ENCODE measurements around the gene FNDC3A. TPM values are rescaled to one million over a fixed set of nuclear protein-coding genes. Genes with fewer than 3 reads are reported as not detected.
"Not testable (repeated sequence)": the region's sequence is repeated elsewhere in the genome, so short reads cannot be mapped to it uniquely, and the experiment has no call there.

The FNDC3A gene
- total RNA-seq, 1 donor from 2014 or later = 41.8 TPM

DNA sequence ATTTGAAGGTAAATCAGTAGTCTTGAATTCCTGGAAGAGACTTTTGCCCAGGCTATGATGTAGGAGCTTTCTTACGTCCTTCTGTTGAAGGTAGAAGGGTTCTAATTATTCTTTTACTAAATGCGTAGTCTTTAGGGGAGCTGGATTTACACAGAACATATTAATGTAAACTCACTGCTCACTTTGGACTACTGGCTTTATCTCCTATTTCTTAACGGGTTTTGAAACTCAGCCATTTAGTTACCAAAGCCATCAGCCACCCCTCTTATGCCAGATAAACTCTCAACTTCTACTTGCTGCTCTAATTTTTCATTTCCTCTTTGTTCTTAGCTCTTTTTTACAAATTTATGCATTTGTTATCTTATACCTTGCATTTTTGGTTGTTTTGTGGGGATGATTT is 81.5 kb downstream of the FNDC3A start:
- H3K4me1 ChIP-seq (ENCODE audit: control insufficient read depth in 3 of 3, insufficient read depth in 3 of 3, low read length in 3 of 3) = peaks cover 0 to under 1% (median 0%) of the 10 kb centered on the region in 3 donors
- no peak overlapping the region for H3K9ac ChIP-seq (ENCODE audit: low read depth in 1 of 3, low read length in 3 of 3)
- H3K27ac ChIP-seq (ENCODE audit: low read depth, low read length) = no peak overlapping the region
- no peaks in the 10 kb centered on the region for H3K9me3 ChIP-seq (ENCODE audit: control insufficient read depth in 3 of 3, low read length in 3 of 3)
- H3K4me3 ChIP-seq (ENCODE audit: low read length in 3 of 3) = no peak overlapping the region
- peaks cover 0 to 1% (median 0%) of the 10 kb centered on the region in 3 donors for H3K36me3 ChIP-seq (ENCODE audit: control insufficient read depth in 3 of 3, insufficient read depth in 3 of 3, low read length in 3 of 3)
- no peaks in the 10 kb centered on the region for H3K27me3 ChIP-seq (ENCODE audit: control insufficient read depth in 3 of 3, insufficient read depth in 3 of 3, low read length in 3 of 3)

DNA sequence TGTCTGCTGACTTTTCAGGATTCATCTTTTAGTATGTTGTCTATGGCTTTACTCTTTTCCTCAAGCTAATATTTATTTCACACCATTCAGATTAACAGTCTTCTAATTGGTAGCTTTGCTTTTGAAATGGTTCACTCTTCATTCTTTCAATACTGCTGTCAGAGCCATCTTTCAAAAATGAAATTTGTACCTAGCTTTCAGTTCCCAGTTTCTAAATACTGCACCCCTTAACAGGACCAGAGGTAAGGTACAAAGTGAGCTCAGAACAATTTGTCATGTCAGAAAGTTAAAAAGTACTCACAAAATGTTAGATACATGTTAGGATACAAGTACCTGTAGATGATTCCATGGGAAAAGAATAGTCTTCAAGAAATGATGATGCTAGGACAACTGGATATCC is 83.0 kb downstream of the FNDC3A start:
- Histone ChIP-seq H3K27me3 (ENCODE audit: control insufficient read depth in 3 of 3, insufficient read depth in 3 of 3, low read length in 3 of 3) (no peaks in the 10 kb centered on the region), H3K4me3 (ENCODE audit: low read length in 3 of 3) (no peak overlapping the region), H3K9ac (ENCODE audit: low read depth in 1 of 3, low read length in 3 of 3) (no peak overlapping the region), H3K27ac (ENCODE audit: low read depth, low read length) (no peak overlapping the region), H3K9me3 (ENCODE audit: control insufficient read depth in 3 of 3, low read length in 3 of 3) (no peaks in the 10 kb centered on the region), H3K36me3 (ENCODE audit: control insufficient read depth in 3 of 3, insufficient read depth in 3 of 3, low read length in 3 of 3) (peaks cover 0 to 1% (median 0%) of the 10 kb centered on the region in 3 donors), H3K4me1 (ENCODE audit: control insufficient read depth in 3 of 3, insufficient read depth in 3 of 3, low read length in 3 of 3) (peaks cover 0 to 4% (median 0%) of the 10 kb centered on the region in 3 donors)

DNA sequence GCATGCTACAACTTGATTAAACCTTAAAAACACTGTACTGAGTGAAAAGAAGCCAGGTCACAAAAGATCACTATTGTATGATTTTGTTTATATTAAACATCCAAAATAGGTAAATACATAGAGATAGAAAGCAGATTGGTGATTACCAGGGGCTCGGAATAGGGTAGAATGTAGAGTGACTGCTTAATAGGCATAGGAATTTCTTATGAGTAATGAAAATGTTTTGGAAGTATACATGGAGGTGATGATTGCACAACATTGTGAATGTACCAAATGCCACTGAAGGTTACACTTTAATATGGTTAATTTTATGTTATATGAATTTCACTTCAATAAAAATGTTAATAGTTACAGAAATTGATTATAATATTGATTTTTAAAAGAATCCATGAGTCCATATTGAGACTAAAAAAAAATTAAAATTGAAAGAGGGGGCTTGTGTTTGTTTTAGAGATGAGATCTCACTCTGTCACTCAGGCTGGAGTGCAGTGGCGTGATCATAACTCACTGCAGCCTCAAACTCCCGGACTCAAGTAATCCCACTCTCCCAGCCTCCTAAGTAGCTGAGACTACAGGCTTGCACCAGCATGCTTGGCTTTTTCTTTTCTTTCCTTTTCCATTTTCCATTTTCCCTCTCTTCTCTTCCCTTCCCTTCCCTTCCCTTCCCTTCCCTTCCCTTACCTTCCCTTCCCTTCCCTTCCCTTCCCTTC is 85.1 kb downstream of the FNDC3A start:
- H3K36me3 ChIP-seq (ENCODE audit: control insufficient read depth in 3 of 3, insufficient read depth in 3 of 3, low read length in 3 of 3) = peaks cover 0 to 1% (median 0%) of the 10 kb centered on the region in 3 donors
- H3K4me1 ChIP-seq (ENCODE audit: control insufficient read depth in 3 of 3, insufficient read depth in 3 of 3, low read length in 3 of 3) = peaks cover 0 to 4% (median 0%) of the 10 kb centered on the region in 3 donors
- no peaks in the 10 kb centered on the region for H3K27me3 ChIP-seq (ENCODE audit: control insufficient read depth in 3 of 3, insufficient read depth in 3 of 3, low read length in 3 of 3)
- no peak overlapping the region for H3K27ac ChIP-seq (ENCODE audit: low read depth, low read length)
- no peak overlapping the region for H3K9ac ChIP-seq (ENCODE audit: low read depth in 1 of 3, low read length in 3 of 3)
- H3K4me3 ChIP-seq (ENCODE audit: low read length in 3 of 3) = no peak overlapping the region
- no peaks in the 10 kb centered on the region for H3K9me3 ChIP-seq (ENCODE audit: control insufficient read depth in 3 of 3, low read length in 3 of 3)

DNA sequence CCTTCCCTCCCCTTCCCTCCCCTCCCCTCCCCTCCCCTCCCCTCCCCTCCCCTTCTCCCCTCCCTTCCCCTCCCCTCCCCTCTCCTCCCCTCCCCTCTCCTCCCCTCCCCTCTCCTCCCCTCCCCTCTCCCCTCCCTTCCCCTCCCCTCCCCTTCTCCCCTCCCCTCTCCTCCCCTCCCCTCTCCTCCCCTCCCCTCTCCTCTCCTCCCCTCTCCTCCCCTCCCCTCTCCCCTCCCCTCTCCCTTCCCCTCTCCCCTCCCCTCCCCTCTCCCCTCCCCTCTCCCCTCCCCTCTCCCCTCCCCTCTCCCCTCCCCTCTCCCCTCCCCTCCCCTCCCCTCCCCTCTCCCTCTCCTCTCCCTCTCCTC is 85.7 kb downstream of the FNDC3A start:
- H3K4me3 ChIP-seq (ENCODE audit: low read length in 3 of 3); H3K36me3 ChIP-seq (ENCODE audit: control insufficient read depth in 3 of 3, insufficient read depth in 3 of 3, low read length in 3 of 3); H3K9ac ChIP-seq (ENCODE audit: low read depth in 1 of 3, low read length in 3 of 3); H3K4me1 ChIP-seq (ENCODE audit: control insufficient read depth in 3 of 3, insufficient read depth in 3 of 3, low read length in 3 of 3); H3K9me3 ChIP-seq (ENCODE audit: control insufficient read depth in 3 of 3, low read length in 3 of 3); H3K27me3 ChIP-seq (ENCODE audit: control insufficient read depth in 3 of 3, insufficient read depth in 3 of 3, low read length in 3 of 3); H3K27ac ChIP-seq (ENCODE audit: low read depth, low read length): not testable (repeated sequence)

DNA sequence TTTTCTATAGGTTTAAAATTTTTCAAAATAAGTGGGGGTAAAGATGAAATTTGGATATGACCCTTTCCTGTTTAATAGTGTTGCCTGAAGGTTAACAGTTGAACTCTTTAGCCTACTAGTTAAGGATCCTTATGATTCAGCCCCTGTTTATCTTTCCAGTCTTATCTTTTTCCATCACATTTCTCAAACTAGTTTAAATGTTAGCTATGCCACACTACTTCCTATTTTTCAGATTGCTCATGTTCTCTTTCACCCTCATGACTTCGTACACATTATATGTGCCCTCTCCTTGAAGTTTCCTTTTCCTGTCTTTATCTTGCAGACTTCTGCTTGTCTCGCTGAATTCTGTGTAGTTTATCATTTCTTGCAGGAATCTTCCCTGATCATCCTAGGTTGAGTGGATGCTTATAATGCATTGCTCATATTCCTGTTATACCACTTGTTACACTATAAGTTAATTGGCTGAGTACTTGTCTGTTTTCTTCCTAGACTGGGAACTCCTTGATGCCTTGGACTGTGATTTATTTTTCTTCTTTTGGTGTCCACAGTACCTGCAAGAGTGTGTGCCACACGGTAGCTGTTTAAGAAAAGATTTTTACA is 86.7 kb downstream of the FNDC3A start:
- H3K4me3 ChIP-seq (ENCODE audit: low read length in 3 of 3) = no peak overlapping the region
- peaks cover 0 to 1% (median 0%) of the 10 kb centered on the region in 3 donors for H3K36me3 ChIP-seq (ENCODE audit: control insufficient read depth in 3 of 3, insufficient read depth in 3 of 3, low read length in 3 of 3)
- H3K27ac ChIP-seq (ENCODE audit: low read depth, low read length) = no peak overlapping the region
- no peaks in the 10 kb centered on the region for H3K27me3 ChIP-seq (ENCODE audit: control insufficient read depth in 3 of 3, insufficient read depth in 3 of 3, low read length in 3 of 3)
- peaks cover 0 to 4% (median 3%) of the 10 kb centered on the region in 3 donors for H3K4me1 ChIP-seq (ENCODE audit: control insufficient read depth in 3 of 3, insufficient read depth in 3 of 3, low read length in 3 of 3)
- no peaks in the 10 kb centered on the region for H3K9me3 ChIP-seq (ENCODE audit: control insufficient read depth in 3 of 3, low read length in 3 of 3)
- H3K9ac ChIP-seq (ENCODE audit: low read depth in 1 of 3, low read length in 3 of 3) = no peak overlapping the region

DNA sequence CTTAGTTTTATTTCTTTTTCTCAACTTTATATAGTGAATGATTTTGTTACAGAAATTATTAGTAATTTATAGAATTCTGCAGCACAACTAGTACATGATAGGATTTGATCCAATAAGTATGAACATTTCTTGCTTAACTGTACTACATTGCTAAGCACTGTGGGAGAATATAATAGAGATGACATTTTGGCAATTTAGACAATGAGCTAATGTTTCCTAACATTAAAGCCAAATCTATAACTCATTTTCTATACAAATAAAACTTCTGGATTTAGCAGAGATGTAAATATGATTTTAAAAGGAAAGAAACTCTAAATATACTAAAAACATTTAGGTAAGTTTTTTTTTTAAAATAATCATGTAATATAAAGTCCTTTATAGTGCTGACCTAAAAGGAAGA is 87.3 kb downstream of the FNDC3A start:
- no peaks in the 10 kb centered on the region for H3K27me3 ChIP-seq (ENCODE audit: control insufficient read depth in 3 of 3, insufficient read depth in 3 of 3, low read length in 3 of 3)
- no peaks in the 10 kb centered on the region for H3K9me3 ChIP-seq (ENCODE audit: control insufficient read depth in 3 of 3, low read length in 3 of 3)
- no peak overlapping the region for H3K27ac ChIP-seq (ENCODE audit: low read depth, low read length)
- peaks cover 0 to 4% (median 3%) of the 10 kb centered on the region in 3 donors for H3K4me1 ChIP-seq (ENCODE audit: control insufficient read depth in 3 of 3, insufficient read depth in 3 of 3, low read length in 3 of 3)
- H3K9ac ChIP-seq (ENCODE audit: low read depth in 1 of 3, low read length in 3 of 3) = no peak overlapping the region
- H3K36me3 ChIP-seq (ENCODE audit: control insufficient read depth in 3 of 3, insufficient read depth in 3 of 3, low read length in 3 of 3) = peaks cover 0 to 1% (median 0%) of the 10 kb centered on the region in 3 donors
- H3K4me3 ChIP-seq (ENCODE audit: low read length in 3 of 3) = no peak overlapping the region

DNA sequence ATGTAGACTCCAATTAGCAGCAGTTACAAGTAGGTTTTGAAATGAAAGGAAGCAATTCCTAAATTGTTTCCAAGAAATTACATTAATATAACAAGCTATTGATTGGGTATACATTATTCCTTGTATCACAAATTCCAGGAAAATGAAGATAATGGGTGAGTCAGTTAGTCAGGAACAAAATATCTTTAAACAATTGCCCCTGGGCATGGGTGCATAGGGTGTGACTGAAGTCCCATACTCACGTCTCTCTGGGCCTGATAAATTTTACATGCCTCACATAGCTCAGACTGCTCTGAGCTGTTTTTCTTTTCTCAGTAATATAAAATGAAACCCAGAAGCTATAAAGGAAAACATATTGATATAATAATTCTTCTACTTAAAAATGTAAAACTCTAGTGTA is 87.8 kb downstream of the FNDC3A start:
- Histone ChIP-seq H3K9ac (ENCODE audit: low read depth in 1 of 3, low read length in 3 of 3) (no peak overlapping the region), H3K27ac (ENCODE audit: low read depth, low read length) (no peak overlapping the region), H3K4me3 (ENCODE audit: low read length in 3 of 3) (no peak overlapping the region), H3K36me3 (ENCODE audit: control insufficient read depth in 3 of 3, insufficient read depth in 3 of 3, low read length in 3 of 3) (peaks cover 0 to 1% (median 0%) of the 10 kb centered on the region in 3 donors), H3K27me3 (ENCODE audit: control insufficient read depth in 3 of 3, insufficient read depth in 3 of 3, low read length in 3 of 3) (no peaks in the 10 kb centered on the region), H3K4me1 (ENCODE audit: control insufficient read depth in 3 of 3, insufficient read depth in 3 of 3, low read length in 3 of 3) (peaks cover 0 to 4% (median 3%) of the 10 kb centered on the region in 3 donors), H3K9me3 (ENCODE audit: control insufficient read depth in 3 of 3, low read length in 3 of 3) (no peaks in the 10 kb centered on the region)

DNA sequence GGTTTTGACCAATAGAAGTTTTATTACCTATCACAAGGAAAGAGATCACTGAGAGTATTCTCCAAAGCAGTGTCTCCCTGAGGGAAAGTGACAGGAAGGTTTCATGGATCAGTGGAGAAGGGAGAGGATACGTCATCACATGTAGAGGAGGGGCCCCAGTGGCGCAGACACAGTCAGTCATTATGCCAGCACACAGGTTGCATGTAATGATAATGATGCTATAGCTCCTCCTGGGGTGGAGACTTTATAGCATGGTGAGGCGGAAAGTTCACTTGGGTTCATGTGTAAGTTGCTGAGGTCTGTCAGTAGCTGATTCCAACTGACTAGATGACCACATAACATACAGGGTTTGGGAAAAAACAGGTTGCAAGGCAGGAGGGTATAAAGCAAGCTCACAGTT is 88.8 kb downstream of the FNDC3A start:
- H3K4me1 ChIP-seq (ENCODE audit: control insufficient read depth in 3 of 3, insufficient read depth in 3 of 3, low read length in 3 of 3) = peaks cover 0 to 4% (median 3%) of the 10 kb centered on the region in 3 donors
- no peaks in the 10 kb centered on the region for H3K36me3 ChIP-seq (ENCODE audit: control insufficient read depth in 3 of 3, insufficient read depth in 3 of 3, low read length in 3 of 3)
- H3K4me3 ChIP-seq (ENCODE audit: low read length in 3 of 3) = no peak overlapping the region
- no peaks in the 10 kb centered on the region for H3K27me3 ChIP-seq (ENCODE audit: control insufficient read depth in 3 of 3, insufficient read depth in 3 of 3, low read length in 3 of 3)
- no peak overlapping the region for H3K27ac ChIP-seq (ENCODE audit: low read depth, low read length)
- H3K9ac ChIP-seq (ENCODE audit: low read depth in 1 of 3, low read length in 3 of 3) = no peak overlapping the region
- no peaks in the 10 kb centered on the region for H3K9me3 ChIP-seq (ENCODE audit: control insufficient read depth in 3 of 3, low read length in 3 of 3)

DNA sequence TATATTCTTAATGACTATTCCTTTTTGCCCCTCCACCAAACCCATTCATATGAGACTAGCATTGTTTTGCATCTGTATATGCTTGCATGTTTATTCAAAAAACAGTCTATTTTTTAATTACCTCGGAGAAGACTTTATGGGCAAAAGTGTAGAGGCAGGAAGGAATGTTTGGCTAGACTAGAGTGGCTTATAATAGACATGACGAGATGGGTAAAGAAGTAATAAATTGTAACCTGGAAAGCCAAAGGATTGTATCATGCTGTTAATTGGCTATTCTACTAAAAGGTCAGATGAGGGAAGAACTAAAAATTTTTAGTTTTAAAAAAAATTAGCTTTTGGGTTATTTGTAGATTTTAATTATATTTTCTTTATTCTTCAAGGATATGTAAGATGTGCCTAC is 91.1 kb downstream of the FNDC3A start:
- Histone ChIP-seq H3K9me3 (ENCODE audit: control insufficient read depth in 3 of 3, low read length in 3 of 3) (no peaks in the 10 kb centered on the region), H3K27ac (ENCODE audit: low read depth, low read length) (no peak overlapping the region), H3K4me3 (ENCODE audit: low read length in 3 of 3) (no peak overlapping the region), H3K9ac (ENCODE audit: low read depth in 1 of 3, low read length in 3 of 3) (no peak overlapping the region), H3K36me3 (ENCODE audit: control insufficient read depth in 3 of 3, insufficient read depth in 3 of 3, low read length in 3 of 3) (no peaks in the 10 kb centered on the region), H3K4me1 (ENCODE audit: control insufficient read depth in 3 of 3, insufficient read depth in 3 of 3, low read length in 3 of 3) (peaks cover 0 to 4% (median 3%) of the 10 kb centered on the region in 3 donors), H3K27me3 (ENCODE audit: control insufficient read depth in 3 of 3, insufficient read depth in 3 of 3, low read length in 3 of 3) (no peaks in the 10 kb centered on the region)

DNA sequence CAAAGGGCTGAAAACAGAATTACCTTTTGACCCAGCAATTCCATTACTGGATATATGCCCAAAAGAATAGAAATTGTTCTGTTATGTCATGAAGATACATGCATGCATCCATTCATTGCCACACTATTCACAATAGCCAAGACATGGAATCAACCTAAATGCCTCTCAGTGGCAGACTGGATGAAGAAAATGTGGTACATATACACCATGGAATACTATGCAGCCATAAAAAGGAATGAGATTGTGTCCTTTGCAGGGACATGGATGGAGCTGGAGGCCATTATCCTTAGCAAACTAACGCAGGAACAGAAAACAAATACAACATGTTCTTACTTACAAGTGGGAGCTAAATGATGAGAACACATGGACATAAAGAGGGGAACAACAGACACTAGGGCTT is 92.8 kb downstream of the FNDC3A start:
- H3K36me3 ChIP-seq (ENCODE audit: control insufficient read depth in 3 of 3, insufficient read depth in 3 of 3, low read length in 3 of 3); H3K4me3 ChIP-seq (ENCODE audit: low read length in 3 of 3); H3K4me1 ChIP-seq (ENCODE audit: control insufficient read depth in 3 of 3, insufficient read depth in 3 of 3, low read length in 3 of 3); H3K27ac ChIP-seq (ENCODE audit: low read depth, low read length); H3K9ac ChIP-seq (ENCODE audit: low read depth in 1 of 3, low read length in 3 of 3); H3K9me3 ChIP-seq (ENCODE audit: control insufficient read depth in 3 of 3, low read length in 3 of 3); H3K27me3 ChIP-seq (ENCODE audit: control insufficient read depth in 3 of 3, insufficient read depth in 3 of 3, low read length in 3 of 3): not testable (repeated sequence)

Measured in skeletal muscle tissue (tissue), 4 donors.